Measurements from ENCODE around the gene MRPS16.

Gene MRPS16

GRCh38 chr10:73244866-73245477 lies 7.5 kb downstream of the MRPS16 start:
- in situ Hi-C loops (cut with HindIII; ENCODE audit: low sequenced_read_pairs), result no loop called here

- in situ Hi-C loops (cut with HindIII; ENCODE audit: low sequenced_read_pairs), result no loop called here
Observed at GRCh38 chr10:73239908-73240307, 12.5 kb downstream of the MRPS16 start.

GRCh38 chr10:73238990-73239566 lies 13.4 kb downstream of the MRPS16 start:
- in situ Hi-C loops (cut with HindIII; ENCODE audit: low sequenced_read_pairs), result no loop called here

GRCh38 chr10:73234695-73235094 lies 17.7 kb downstream of the MRPS16 start:
- in situ Hi-C loops (cut with HindIII; ENCODE audit: low sequenced_read_pairs), result no loop called here

- in situ Hi-C loops (cut with HindIII; ENCODE audit: low sequenced_read_pairs), result no loop called here
Observed at GRCh38 chr10:73233883-73234282, 18.6 kb downstream of the MRPS16 start.

- in situ Hi-C loops (cut with HindIII; ENCODE audit: low sequenced_read_pairs), result no loop called here
Observed at GRCh38 chr10:73232887-73233286, 19.6 kb downstream of the MRPS16 start.

GRCh38 chr10:73229567-73229966 lies 22.9 kb downstream of the MRPS16 start:
- in situ Hi-C loops (cut with HindIII; ENCODE audit: low sequenced_read_pairs), result no loop called here

- in situ Hi-C loops (cut with HindIII; ENCODE audit: low sequenced_read_pairs), result no loop called here
Observed at GRCh38 chr10:73228247-73228646, 24.2 kb downstream of the MRPS16 start.

- in situ Hi-C loops (cut with HindIII; ENCODE audit: low sequenced_read_pairs), result no loop called here
Observed at GRCh38 chr10:73226663-73227062, 25.8 kb downstream of the MRPS16 start.

GRCh38 chr10:73225518-73225917 lies 26.9 kb downstream of the MRPS16 start:
- in situ Hi-C loops (cut with HindIII; ENCODE audit: low sequenced_read_pairs), result no loop called here

GRCh38 chr10:73220989-73221388 lies 31.5 kb downstream of the MRPS16 start:
- in situ Hi-C loops (cut with HindIII; ENCODE audit: low sequenced_read_pairs), result no loop called here

GRCh38 chr10:73219384-73219783 lies 33.1 kb downstream of the MRPS16 start:
- in situ Hi-C loops (cut with HindIII; ENCODE audit: low sequenced_read_pairs), result no loop called here

- in situ Hi-C loops (cut with HindIII; ENCODE audit: low sequenced_read_pairs), result no loop called here
Observed at GRCh38 chr10:73218431-73219191, 33.8 kb downstream of the MRPS16 start.

- in situ Hi-C loops (cut with HindIII; ENCODE audit: low sequenced_read_pairs), result no loop called here
Observed at GRCh38 chr10:73217628-73218027, 34.8 kb downstream of the MRPS16 start.

- in situ Hi-C loops (cut with HindIII; ENCODE audit: low sequenced_read_pairs), result no loop called here
Observed at GRCh38 chr10:73215749-73216148, 36.7 kb downstream of the MRPS16 start.

- in situ Hi-C loops (cut with HindIII; ENCODE audit: low sequenced_read_pairs), result no loop called here
Observed at GRCh38 chr10:73211106-73211811, 41.2 kb downstream of the MRPS16 start.

GRCh38 chr10:73210395-73211105 lies 41.9 kb downstream of the MRPS16 start:
- in situ Hi-C loops (cut with HindIII; ENCODE audit: low sequenced_read_pairs), result no loop called here

- in situ Hi-C loops (cut with HindIII; ENCODE audit: low sequenced_read_pairs), result no loop called here
Observed at GRCh38 chr10:73209705-73210104, 42.7 kb downstream of the MRPS16 start.

- in situ Hi-C loops (cut with HindIII; ENCODE audit: low sequenced_read_pairs), result no loop called here
Observed at GRCh38 chr10:73207883-73208282, 44.6 kb downstream of the MRPS16 start.

- in situ Hi-C loops (cut with HindIII; ENCODE audit: low sequenced_read_pairs), result no loop called here
Observed at GRCh38 chr10:73206385-73206784, 46.1 kb downstream of the MRPS16 start.

GRCh38 chr10:73205890-73206289 lies 46.6 kb downstream of the MRPS16 start:
- in situ Hi-C loops (cut with HindIII; ENCODE audit: low sequenced_read_pairs), result no loop called here

Measured in endothelial cell of hepatic sinusoid (primary cell).